HL-60 (cell line): ENCODE measurements around the gene SLC12A8.

Experiments
- DNase-seq, 2 experiments: peaks; one replicate each; pipeline ENCODE4 v3.0.0-alpha.2; 2010 to 2020; ENCODE audit warnings: low read depth in 1 of 2, low spot score in 1 of 2
- H3K27ac ChIP-seq: fragments of 250-450 bp; sonication (Bioruptor Pico); replicated peaks from 2 replicates; pipeline ENCODE4 v1.5.1; 2020; ENCODE audit warnings: mild to moderate bottlenecking, moderate library complexity
- H3K27me3 ChIP-seq: fragments of 250-450 bp; sonication (Bioruptor Pico); 2 replicates; pipeline ENCODE4 v1.5.1; 2021; ENCODE audit warnings: mild to moderate bottlenecking, moderate library complexity; ENCODE audit not compliant: insufficient read depth, poor library complexity, severe bottlenecking
- H3K4me3 ChIP-seq: replicated peaks from 2 replicates; pipeline ENCODE4 v1.5.1; 2011; ENCODE audit warnings: mild to moderate bottlenecking, control low read depth, low read length; ENCODE audit not compliant: insufficient read depth
- CTCF ChIP-seq: IDR thresholded peaks from one replicate; pipeline ENCODE4 v1.5.1; 2011; ENCODE audit warnings: low read length, control low read depth, inconsistent platforms; ENCODE audit not compliant: insufficient read depth
- GABPA ChIP-seq: IDR thresholded peaks from 2 replicates; pipeline ENCODE4 v1.6.1; 2012; ENCODE audit warnings: low read depth
- POLR2AphosphoS5 ChIP-seq: IDR thresholded peaks from 2 replicates; pipeline ENCODE4 v1.6.1; 2012; ENCODE audit warnings: low read depth
- REST ChIP-seq: IDR thresholded peaks from 2 replicates; pipeline ENCODE4 v1.6.1; 2012; ENCODE audit warnings: low read depth; ENCODE audit not compliant: insufficient replicate concordance
- SPI1 ChIP-seq: IDR thresholded peaks from 2 replicates; pipeline ENCODE4 v1.6.1; 2012; ENCODE audit warnings: low read depth, mild to moderate bottlenecking, borderline replicate concordance

The SLC12A8 gene

DNA sequence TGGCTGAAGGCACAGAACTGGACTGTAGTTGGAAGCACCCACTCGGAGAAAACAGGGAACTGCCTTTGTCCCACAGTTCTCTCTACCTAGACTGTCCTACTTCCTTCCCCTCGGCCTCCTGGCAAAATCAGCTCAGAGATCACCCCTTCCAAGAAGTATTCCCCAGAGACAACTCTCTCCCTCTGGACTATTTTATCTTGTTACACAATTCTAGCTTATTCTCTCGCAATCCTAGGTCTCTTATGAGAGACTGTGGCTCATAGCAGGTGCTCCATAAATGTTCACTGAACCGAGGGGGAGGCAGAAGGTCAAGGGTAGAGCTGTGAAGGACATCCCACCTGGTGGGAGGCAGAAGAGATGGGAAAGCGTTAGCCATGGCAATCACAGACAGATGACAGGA lies 167.4 kb downstream of the SLC12A8 start:
- H3K27me3 ChIP-seq: no peaks in the 10 kb centered on the region
- H3K4me3 ChIP-seq: no peak overlapping the region
- H3K27ac ChIP-seq: no peak overlapping the region
- DNase-seq: no peak
- TF ChIP-seq REST: no peak
- TF ChIP-seq POLR2AphosphoS5: no peak
- no peak for TF ChIP-seq CTCF
- TF ChIP-seq SPI1: no peak
- no peak for TF ChIP-seq GABPA

DNA sequence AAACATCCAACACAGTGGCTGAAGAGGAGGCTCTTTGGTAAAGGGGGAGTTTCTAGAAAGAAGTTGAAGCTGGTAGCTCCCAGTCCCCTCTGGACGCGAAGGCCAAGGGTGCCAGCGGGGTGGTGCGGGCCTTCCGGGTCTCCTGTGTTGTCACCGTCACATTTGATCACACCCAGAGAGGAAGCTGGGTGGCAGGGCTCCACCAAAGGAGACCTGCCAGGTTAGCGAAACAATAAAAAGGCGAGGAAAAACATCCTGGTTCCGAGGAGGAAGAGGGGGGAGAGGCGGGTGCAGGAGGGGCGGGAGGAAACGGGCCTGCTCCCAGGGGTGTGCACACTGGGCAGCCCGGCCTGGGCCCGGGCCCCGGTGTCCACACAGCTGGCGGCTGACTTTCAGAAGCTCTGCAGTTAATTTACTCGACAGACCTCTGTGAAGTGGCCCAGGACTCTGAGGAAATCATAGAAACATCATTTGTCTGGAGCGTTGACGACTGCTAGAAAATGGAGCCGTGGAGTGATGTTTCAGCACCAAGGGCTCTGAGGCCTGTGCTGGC lies 168.9 kb downstream of the SLC12A8 start:
- Histone ChIP-seq H3K27me3 (no peaks in the 10 kb centered on the region), H3K27ac (no peak overlapping the region), H3K4me3 (no peak overlapping the region)
- DNase-seq: no peak
- TF ChIP-seq POLR2AphosphoS5: no peak
- no peak for TF ChIP-seq REST
- no peak for TF ChIP-seq CTCF
- no peak for TF ChIP-seq GABPA
- no peak for TF ChIP-seq SPI1

DNA sequence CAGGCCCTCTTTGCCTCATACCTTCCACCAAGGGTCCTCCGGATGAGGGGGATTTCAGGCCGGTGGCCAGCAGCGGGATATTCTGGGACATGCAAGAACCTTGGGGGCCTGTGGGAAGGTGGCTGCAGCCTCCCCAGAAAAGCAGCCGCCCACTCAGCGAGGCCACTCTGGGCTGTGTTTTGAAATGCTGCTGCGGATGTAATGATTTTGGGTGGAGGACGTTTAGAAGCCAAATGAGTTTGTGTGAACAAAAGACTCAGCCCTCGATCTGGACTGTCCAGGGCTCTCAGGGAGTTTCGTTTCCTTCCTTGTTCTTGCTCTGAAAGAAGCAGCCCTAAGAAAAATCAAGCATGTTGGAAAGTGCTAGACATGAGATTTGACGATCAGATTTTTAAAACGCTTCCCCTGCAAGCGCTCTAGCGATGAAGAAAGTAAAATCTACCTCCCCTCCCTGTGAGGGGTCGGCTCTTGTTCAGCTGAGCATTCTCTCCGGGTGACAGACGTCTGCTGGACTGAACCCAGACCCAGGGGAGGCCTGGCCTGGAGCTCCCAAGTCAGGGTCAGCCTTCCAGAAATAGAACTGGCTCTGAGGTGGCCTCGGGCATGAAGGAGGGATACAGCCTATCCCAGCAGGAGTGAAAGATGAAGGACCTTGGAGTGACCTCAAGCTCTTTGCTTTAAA lies 169.7 kb downstream of the SLC12A8 start:
- no peak overlapping the region for H3K4me3 ChIP-seq
- no peak for DNase-seq
- no peaks in the 10 kb centered on the region for H3K27me3 ChIP-seq
- no peak for TF ChIP-seq GABPA
- TF ChIP-seq POLR2AphosphoS5: no peak
- H3K27ac ChIP-seq: no peak overlapping the region

GRCh38 chr3:125039131-125040100 lies 173.1 kb downstream of the SLC12A8 start:
- DNase-seq: no peak
- Histone ChIP-seq H3K4me3 (no peak overlapping the region), H3K27me3 (no peaks in the 10 kb centered on the region), H3K27ac (no peak overlapping the region)
- TF ChIP-seq SPI1 (no peak), REST (no peak), POLR2AphosphoS5 (no peak), CTCF (no peak), GABPA (no peak)
